Measurements from ENCODE around the gene RAPGEF3. TPM values are rescaled to one million over a fixed set of nuclear protein-coding genes. Genes with fewer than 3 reads are reported as not detected.

The RAPGEF3 gene
- total and polyA plus RNA-seq, 4 donors, result 1.3 to 4.3 (median 1.4) TPM

DNA sequence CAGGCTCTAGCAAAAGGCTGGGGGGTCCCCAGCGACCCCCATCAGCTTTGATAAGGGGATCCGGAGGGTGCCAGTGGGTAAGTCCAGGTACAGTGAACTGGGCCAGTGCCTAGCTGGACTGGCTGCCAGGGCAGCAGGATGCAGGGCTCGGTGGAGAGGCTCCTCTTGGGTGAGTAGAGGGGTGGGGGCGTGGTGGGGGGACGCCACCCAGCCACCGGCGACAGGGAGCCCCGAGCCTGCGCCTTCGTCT lies 171 bp downstream of the RAPGEF3 start:
- Histone ChIP-seq H3K9ac (ENCODE audit: low read depth in 1 of 2, low read length in 2 of 2) (no peak overlapping the region), H3K9me3 (ENCODE audit: control insufficient read depth in 4 of 4, low read length in 3 of 4) (no peaks in the 10 kb centered on the region), H3K27ac (ENCODE audit: low read depth in 1 of 2, low read length in 2 of 2) (peak overlapping the region; percentile 35 to 47), H3K4me1 (ENCODE audit: control insufficient read depth in 4 of 4, insufficient read depth in 4 of 4, low read length in 3 of 4) (peaks cover 0 to 18% (median 9%) of the 10 kb centered on the region in 4 donors), H3K4me3 (ENCODE audit: low read depth in 1 of 3, low read length in 3 of 3) (peak overlapping the region in 2 of 3 donors; percentile 66 to 75), H3K27me3 (ENCODE audit: control insufficient read depth in 4 of 4, insufficient read depth in 4 of 4, low read length in 3 of 4) (no peaks in the 10 kb centered on the region), H3K36me3 (ENCODE audit: control insufficient read depth in 4 of 4, insufficient read depth in 3 of 4, low read depth in 1 of 4, low read length in 3 of 4) (no peaks in the 10 kb centered on the region)
- TF ChIP-seq GABPA (IDR thresholded peaks at IDR 0.05 in 1 of 2, conservative IDR thresholded peaks at IDR 0.05 in 1 of 2), result no peak
- no peak for TF ChIP-seq HNF4A (conservative IDR thresholded peaks at IDR 0.05)
- TF ChIP-seq RXRA (IDR thresholded peaks at IDR 0.05), result no peak
- no peak for TF ChIP-seq TAF1 (conservative IDR thresholded peaks at IDR 0.05)
- TF ChIP-seq ATF3 (IDR thresholded peaks at IDR 0.05), result no peak
- TF ChIP-seq, protein P1, sequence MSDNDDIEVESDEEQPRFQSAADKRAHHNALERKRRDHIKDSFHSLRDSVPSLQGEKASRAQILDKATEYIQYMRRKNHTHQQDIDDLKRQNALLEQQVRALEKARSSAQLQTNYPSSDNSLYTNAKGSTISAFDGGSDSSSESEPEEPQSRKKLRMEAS (IDR thresholded peaks at IDR 0.05), result no peak
- TF ChIP-seq EGR1 (IDR thresholded peaks at IDR 0.05; ENCODE audit: low read depth in 2 of 2), result no peak
- TF ChIP-seq CTCF (IDR thresholded peaks at IDR 0.05; ENCODE audit: low read depth, low read length, missing input control), result no peak
- TF ChIP-seq FOXA1 (IDR thresholded peaks at IDR 0.05), result no peak
- TF ChIP-seq FOXA2 (IDR thresholded peaks at IDR 0.05), result no peak
- TF ChIP-seq, protein P2, sequence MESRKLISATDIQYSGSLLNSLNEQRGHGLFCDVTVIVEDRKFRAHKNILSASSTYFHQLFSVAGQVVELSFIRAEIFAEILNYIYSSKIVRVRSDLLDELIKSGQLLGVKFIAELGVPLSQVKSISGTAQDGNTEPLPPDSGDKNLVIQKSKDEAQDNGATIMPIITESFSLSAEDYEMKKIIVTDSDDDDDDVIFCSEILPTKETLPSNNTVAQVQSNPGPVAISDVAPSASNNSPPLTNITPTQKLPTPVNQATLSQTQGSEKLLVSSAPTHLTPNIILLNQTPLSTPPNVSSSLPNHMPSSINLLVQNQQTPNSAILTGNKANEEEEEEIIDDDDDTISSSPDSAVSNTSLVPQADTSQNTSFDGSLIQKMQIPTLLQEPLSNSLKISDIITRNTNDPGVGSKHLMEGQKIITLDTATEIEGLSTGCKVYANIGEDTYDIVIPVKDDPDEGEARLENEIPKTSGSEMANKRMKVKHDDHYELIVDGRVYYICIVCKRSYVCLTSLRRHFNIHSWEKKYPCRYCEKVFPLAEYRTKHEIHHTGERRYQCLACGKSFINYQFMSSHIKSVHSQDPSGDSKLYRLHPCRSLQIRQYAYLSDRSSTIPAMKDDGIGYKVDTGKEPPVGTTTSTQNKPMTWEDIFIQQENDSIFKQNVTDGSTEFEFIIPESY (IDR thresholded peaks at IDR 0.05), result no peak
- TF ChIP-seq, protein P3, sequence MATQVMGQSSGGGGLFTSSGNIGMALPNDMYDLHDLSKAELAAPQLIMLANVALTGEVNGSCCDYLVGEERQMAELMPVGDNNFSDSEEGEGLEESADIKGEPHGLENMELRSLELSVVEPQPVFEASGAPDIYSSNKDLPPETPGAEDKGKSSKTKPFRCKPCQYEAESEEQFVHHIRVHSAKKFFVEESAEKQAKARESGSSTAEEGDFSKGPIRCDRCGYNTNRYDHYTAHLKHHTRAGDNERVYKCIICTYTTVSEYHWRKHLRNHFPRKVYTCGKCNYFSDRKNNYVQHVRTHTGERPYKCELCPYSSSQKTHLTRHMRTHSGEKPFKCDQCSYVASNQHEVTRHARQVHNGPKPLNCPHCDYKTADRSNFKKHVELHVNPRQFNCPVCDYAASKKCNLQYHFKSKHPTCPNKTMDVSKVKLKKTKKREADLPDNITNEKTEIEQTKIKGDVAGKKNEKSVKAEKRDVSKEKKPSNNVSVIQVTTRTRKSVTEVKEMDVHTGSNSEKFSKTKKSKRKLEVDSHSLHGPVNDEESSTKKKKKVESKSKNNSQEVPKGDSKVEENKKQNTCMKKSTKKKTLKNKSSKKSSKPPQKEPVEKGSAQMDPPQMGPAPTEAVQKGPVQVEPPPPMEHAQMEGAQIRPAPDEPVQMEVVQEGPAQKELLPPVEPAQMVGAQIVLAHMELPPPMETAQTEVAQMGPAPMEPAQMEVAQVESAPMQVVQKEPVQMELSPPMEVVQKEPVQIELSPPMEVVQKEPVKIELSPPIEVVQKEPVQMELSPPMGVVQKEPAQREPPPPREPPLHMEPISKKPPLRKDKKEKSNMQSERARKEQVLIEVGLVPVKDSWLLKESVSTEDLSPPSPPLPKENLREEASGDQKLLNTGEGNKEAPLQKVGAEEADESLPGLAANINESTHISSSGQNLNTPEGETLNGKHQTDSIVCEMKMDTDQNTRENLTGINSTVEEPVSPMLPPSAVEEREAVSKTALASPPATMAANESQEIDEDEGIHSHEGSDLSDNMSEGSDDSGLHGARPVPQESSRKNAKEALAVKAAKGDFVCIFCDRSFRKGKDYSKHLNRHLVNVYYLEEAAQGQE (IDR thresholded peaks at IDR 0.05), result no peak
- TF ChIP-seq SP1 (IDR thresholded peaks at IDR 0.05), result no peak
- no peak for TF ChIP-seq NR2F2 (IDR thresholded peaks at IDR 0.05)
- no peak for TF ChIP-seq YY1 (IDR thresholded peaks at IDR 0.05)
- no peak for TF ChIP-seq HNF4G (IDR thresholded peaks at IDR 0.05)
- TF ChIP-seq RAD21 (IDR thresholded peaks at IDR 0.05), result no peak
- TF ChIP-seq JUND (IDR thresholded peaks at IDR 0.05), result no peak
- no peak for DNase-seq (ENCODE audit: low spot score)
- WGBS, result 9% methylated on average over 10 of the region's 10 CpGs
